Measurements from ENCODE around the gene GSTO1. TPM values are rescaled to one million over a fixed set of nuclear protein-coding genes. Genes with fewer than 3 reads are reported as not detected.

Gene GSTO1
- total and polyA plus RNA-seq, 2 experiments from 2014 or later: 52.5 to 182 TPM

DNA sequence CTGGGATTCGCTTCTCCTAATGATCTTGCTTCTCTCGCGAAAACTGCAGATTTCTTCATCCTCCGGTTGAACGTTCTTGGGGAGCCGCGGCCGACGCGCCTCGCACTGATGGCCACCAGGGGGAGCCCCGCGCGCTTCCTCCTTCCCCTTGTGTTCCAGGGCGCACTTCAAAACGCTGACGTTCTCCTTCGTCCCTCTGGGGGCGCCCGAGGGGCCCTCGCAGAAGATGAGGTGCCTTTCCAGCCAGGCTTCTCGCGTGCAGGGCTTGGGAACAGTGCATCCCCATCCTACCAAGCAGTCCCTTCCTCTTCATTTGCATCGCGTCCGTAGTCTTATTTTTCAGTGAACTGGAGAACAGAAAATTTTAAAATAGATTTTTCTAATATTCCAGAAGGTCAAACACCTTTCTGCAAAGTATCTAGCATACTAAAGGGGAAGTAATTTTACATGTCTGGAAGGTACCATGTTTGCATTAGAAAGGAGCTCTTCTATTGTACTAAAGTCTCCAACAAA, 36.8 kb downstream of the GSTO1 start:
- Histone ChIP-seq H3K4me1 (ENCODE audit: insufficient read depth) (peaks cover 9% of the 10 kb centered on the region), H2AFZ (no peak overlapping the region), H3K4me2 (peak overlapping the region; percentile 61), H3F3A (replicated peaks; ENCODE audit: low read depth) (0 out of 2 replicates have a peak, but pooled peaks cover 7% of the 10 kb centered on the region), H3K27me3 (ENCODE audit: insufficient read depth) (no peaks in the 10 kb centered on the region), H3K36me3 (ENCODE audit: insufficient read depth) (no peaks in the 10 kb centered on the region), H3K27ac (ENCODE audit: low read depth) (no peak overlapping the region), H3K4me3 (peak overlapping the region; percentile 1; the same call in 1 of the 2 replicates), H3K79me2 (replicated peaks; ENCODE audit: insufficient read depth) (no peaks in the 10 kb centered on the region), H3K9me2 (ENCODE audit: insufficient read depth) (no peaks in the 10 kb centered on the region), H4K20me1 (replicated peaks; ENCODE audit: insufficient read depth) (no peaks in the 10 kb centered on the region)
- DNase-seq (ENCODE audit: low spot score): peak; percentile 95
- TF ChIP-seq, protein P1, sequence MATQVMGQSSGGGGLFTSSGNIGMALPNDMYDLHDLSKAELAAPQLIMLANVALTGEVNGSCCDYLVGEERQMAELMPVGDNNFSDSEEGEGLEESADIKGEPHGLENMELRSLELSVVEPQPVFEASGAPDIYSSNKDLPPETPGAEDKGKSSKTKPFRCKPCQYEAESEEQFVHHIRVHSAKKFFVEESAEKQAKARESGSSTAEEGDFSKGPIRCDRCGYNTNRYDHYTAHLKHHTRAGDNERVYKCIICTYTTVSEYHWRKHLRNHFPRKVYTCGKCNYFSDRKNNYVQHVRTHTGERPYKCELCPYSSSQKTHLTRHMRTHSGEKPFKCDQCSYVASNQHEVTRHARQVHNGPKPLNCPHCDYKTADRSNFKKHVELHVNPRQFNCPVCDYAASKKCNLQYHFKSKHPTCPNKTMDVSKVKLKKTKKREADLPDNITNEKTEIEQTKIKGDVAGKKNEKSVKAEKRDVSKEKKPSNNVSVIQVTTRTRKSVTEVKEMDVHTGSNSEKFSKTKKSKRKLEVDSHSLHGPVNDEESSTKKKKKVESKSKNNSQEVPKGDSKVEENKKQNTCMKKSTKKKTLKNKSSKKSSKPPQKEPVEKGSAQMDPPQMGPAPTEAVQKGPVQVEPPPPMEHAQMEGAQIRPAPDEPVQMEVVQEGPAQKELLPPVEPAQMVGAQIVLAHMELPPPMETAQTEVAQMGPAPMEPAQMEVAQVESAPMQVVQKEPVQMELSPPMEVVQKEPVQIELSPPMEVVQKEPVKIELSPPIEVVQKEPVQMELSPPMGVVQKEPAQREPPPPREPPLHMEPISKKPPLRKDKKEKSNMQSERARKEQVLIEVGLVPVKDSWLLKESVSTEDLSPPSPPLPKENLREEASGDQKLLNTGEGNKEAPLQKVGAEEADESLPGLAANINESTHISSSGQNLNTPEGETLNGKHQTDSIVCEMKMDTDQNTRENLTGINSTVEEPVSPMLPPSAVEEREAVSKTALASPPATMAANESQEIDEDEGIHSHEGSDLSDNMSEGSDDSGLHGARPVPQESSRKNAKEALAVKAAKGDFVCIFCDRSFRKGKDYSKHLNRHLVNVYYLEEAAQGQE (IDR thresholded peaks at IDR 0.05; ENCODE audit: unreplicated experiment): no peak
- TF ChIP-seq, protein P2, sequence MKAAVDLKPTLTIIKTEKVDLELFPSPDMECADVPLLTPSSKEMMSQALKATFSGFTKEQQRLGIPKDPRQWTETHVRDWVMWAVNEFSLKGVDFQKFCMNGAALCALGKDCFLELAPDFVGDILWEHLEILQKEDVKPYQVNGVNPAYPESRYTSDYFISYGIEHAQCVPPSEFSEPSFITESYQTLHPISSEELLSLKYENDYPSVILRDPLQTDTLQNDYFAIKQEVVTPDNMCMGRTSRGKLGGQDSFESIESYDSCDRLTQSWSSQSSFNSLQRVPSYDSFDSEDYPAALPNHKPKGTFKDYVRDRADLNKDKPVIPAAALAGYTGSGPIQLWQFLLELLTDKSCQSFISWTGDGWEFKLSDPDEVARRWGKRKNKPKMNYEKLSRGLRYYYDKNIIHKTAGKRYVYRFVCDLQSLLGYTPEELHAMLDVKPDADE (IDR thresholded peaks at IDR 0.05): no peak; the same call in 1 of the 2 replicates
- peak; percentile 78 for TF ChIP-seq CREB1 (CRISPR knock-in tag; IDR thresholded peaks at IDR 0.05; ENCODE audit: low read depth)
- TF ChIP-seq, protein P3, sequence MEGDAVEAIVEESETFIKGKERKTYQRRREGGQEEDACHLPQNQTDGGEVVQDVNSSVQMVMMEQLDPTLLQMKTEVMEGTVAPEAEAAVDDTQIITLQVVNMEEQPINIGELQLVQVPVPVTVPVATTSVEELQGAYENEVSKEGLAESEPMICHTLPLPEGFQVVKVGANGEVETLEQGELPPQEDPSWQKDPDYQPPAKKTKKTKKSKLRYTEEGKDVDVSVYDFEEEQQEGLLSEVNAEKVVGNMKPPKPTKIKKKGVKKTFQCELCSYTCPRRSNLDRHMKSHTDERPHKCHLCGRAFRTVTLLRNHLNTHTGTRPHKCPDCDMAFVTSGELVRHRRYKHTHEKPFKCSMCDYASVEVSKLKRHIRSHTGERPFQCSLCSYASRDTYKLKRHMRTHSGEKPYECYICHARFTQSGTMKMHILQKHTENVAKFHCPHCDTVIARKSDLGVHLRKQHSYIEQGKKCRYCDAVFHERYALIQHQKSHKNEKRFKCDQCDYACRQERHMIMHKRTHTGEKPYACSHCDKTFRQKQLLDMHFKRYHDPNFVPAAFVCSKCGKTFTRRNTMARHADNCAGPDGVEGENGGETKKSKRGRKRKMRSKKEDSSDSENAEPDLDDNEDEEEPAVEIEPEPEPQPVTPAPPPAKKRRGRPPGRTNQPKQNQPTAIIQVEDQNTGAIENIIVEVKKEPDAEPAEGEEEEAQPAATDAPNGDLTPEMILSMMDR (conservative IDR thresholded peaks at IDR 0.05; ENCODE audit: low read depth in 2 of 2): peak; percentile 100
- Mint-ChIP-seq H3K36me3 (ENCODE audit: low read depth) (no peaks in the 10 kb centered on the region; the same call in 2 of the 3 replicates), H3K27me3 (ENCODE audit: insufficient read depth, low read depth, poor library complexity) (no peaks in the 10 kb centered on the region), H3K4me3 (peak overlapping the region; percentile 37; the same call in 2 of the 3 replicates), H3K9me3 (no peaks in the 10 kb centered on the region), H3K4me1 (peaks cover 13% of the 10 kb centered on the region; the same call in 2 of the 3 replicates), H3K27ac (no peak overlapping the region)
- peak; percentile 99 for ATAC-seq

DNA sequence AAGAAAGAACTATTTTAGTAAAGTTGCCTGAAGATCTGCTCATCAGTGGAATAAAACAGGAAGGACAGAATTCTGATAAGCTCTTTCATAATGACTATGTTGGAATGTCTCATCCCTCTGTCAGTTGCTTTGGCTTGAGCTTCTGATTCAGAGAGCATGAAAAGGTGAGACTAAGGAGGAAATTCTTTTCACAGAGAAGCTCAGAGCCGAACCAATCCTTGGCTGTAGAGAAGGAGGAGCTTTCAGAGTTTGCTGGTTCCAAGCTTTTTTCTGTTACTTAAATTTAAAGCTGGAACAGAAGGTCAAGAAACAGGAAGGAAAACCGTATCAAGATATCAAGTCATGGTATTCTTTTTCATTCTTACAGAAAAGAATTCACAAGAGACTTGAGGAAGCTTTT, 38.3 kb downstream of the GSTO1 start:
- no peaks in the 10 kb centered on the region for H3K36me3 Mint-ChIP-seq (ENCODE audit: low read depth)
- Histone ChIP-seq H3F3A (replicated peaks; ENCODE audit: low read depth) (0 out of 2 replicates have a peak, but pooled peaks cover 4% of the 10 kb centered on the region), H3K4me3 (no peak overlapping the region), H4K20me1 (replicated peaks; ENCODE audit: insufficient read depth) (no peaks in the 10 kb centered on the region), H3K4me2 (no peak overlapping the region), H3K9me2 (ENCODE audit: insufficient read depth) (no peaks in the 10 kb centered on the region), H3K27ac (ENCODE audit: low read depth) (no peak overlapping the region), H3K36me3 (ENCODE audit: insufficient read depth) (no peaks in the 10 kb centered on the region), H3K27me3 (ENCODE audit: insufficient read depth) (no peaks in the 10 kb centered on the region), H3K79me2 (replicated peaks; ENCODE audit: insufficient read depth) (no peaks in the 10 kb centered on the region), H3K4me1 (ENCODE audit: insufficient read depth) (peaks cover 9% of the 10 kb centered on the region), H2AFZ (no peak overlapping the region)
- peaks cover 6% of the 10 kb centered on the region for H3K27me3 Mint-ChIP-seq (ENCODE audit: insufficient read depth, low read depth, poor library complexity)
- no peaks in the 10 kb centered on the region for H3K9me3 Mint-ChIP-seq
- ATAC-seq (no peak), DNase-seq (ENCODE audit: low spot score) (no peak)
- no peak overlapping the region for H3K4me3 Mint-ChIP-seq
- H3K4me1 Mint-ChIP-seq: peaks cover 20% of the 10 kb centered on the region
- no peak overlapping the region for H3K27ac Mint-ChIP-seq
- TF ChIP-seq STAT1 (IDR thresholded peaks at IDR 0.05; ENCODE audit: unreplicated experiment): no peak
- TF ChIP-seq JUNB (IDR thresholded peaks at IDR 0.05; ENCODE audit: unreplicated experiment): no peak
- TF ChIP-seq, protein P2 (IDR thresholded peaks at IDR 0.05): no peak
- TF ChIP-seq EZH2phosphoT487 (IDR thresholded peaks at IDR 0.05; ENCODE audit: unreplicated experiment): no peak
- TF ChIP-seq NANOG (IDR thresholded peaks at IDR 0.05; ENCODE audit: borderline replicate concordance): no peak
- TF ChIP-seq, protein P3 (conservative IDR thresholded peaks at IDR 0.05; ENCODE audit: low read depth in 2 of 2): no peak
- no peak for TF ChIP-seq ZNF114 (CRISPR knock-in tag; IDR thresholded peaks at IDR 0.05)
- TF ChIP-seq, protein P1 (IDR thresholded peaks at IDR 0.05; ENCODE audit: unreplicated experiment): no peak
- TF ChIP-seq CREB1 (CRISPR knock-in tag; IDR thresholded peaks at IDR 0.05; ENCODE audit: low read depth): no peak

Data from GM23338 (cell line).